ENCODE results near the gene ADCY4. TPM values are rescaled to one million over a fixed set of nuclear protein-coding genes. Genes with fewer than 3 reads are reported as not detected.

ADCY4 gene
- total and polyA plus RNA-seq, 2 donors (not counting 1 experiment from before 2014, with no cell fraction given): 2.3 to 7.8 TPM

GRCh38 chr14:24273422-24273998 is 61.4 kb downstream of the ADCY4 start:
- ChIA-PET CTCF (interaction anchor here (0.7 to 2.4 kb wide), 8 partner anchors 10 to 437 kb away, joined by 3 to 19 read pairs (median 5); partner anchors contain the start of genes CIDEB, LTB4R and TINF2), POLR2A (interaction anchor here (0.7 to 2.0 kb wide), 5 partner anchors 16 to 157 kb away, joined by 3 to 11 read pairs (median 4); partner anchors contain the start of gene TINF2)
- peaks cover 0 to 10% (median 0%) of the 10 kb centered on the region in 3 donors for H3K9me3 ChIP-seq (ENCODE audit: control extremely low read depth in 1 of 3, control insufficient read depth in 2 of 3, insufficient read depth in 1 of 3, low read length in 2 of 3)
- ATAC-seq (ENCODE audit: low read depth) (no peak), DNase-seq (no peak)
- TF ChIP-seq EZH2 (IDR thresholded peaks at IDR 0.05; ENCODE audit: borderline replicate concordance, insufficient read depth, low read depth, low read length, poor library complexity, severe bottlenecking): no peak
- no peak for TF ChIP-seq CTCF (IDR thresholded peaks at IDR 0.05)
- H4K20me1 ChIP-seq (ENCODE audit: control insufficient read depth, insufficient read depth, low read length, poor library complexity, severe bottlenecking): no peaks in the 10 kb centered on the region
- Mint-ChIP-seq H3K27ac (peak overlapping the region; percentile 89), H3K27me3 (no peaks in the 10 kb centered on the region), H3K4me3 (peak overlapping the region; percentile 58), H3K9me3 (ENCODE audit: insufficient read depth) (no peaks in the 10 kb centered on the region), H3K4me1 (peaks cover 69% of the 10 kb centered on the region)
- H3K4me1 ChIP-seq (ENCODE audit: control insufficient read depth in 2 of 2, insufficient read depth in 2 of 2, low read length in 2 of 2): peaks cover 49 to 57% of the 10 kb centered on the region in 2 donors
- H3K27me3 ChIP-seq (replicated peaks in 1 of 4; ENCODE audit: control extremely low read depth in 1 of 4, control insufficient read depth in 3 of 4, insufficient read depth in 4 of 4, low read length in 3 of 4): no peaks in the 10 kb centered on the region
- no CpG with 5 or more reads among the region's 3 CpGs for WGBS (ENCODE audit: insufficient coverage)
- no peak overlapping the region for H3K4me3 ChIP-seq (ENCODE audit: control extremely low read depth in 1 of 5, extremely low read depth in 1 of 5, insufficient read depth in 1 of 5, low read depth in 2 of 5, low read length in 4 of 5)
- H3K27ac ChIP-seq (ENCODE audit: low read length in 2 of 2): peak overlapping the region; percentile 76 to 81
- peak overlapping the region; percentile 10 for H2AFZ ChIP-seq (ENCODE audit: insufficient read depth, low read depth, low read length, poor library complexity, severe bottlenecking)
- H3K9ac ChIP-seq (ENCODE audit: low read length): no peak overlapping the region
- H3K79me2 ChIP-seq (ENCODE audit: control insufficient read depth, insufficient read depth, low read length): peaks cover 30% of the 10 kb centered on the region
- H3K4me2 ChIP-seq (replicated peaks; ENCODE audit: low read depth, low read length, poor library complexity, severe bottlenecking): peak overlapping the region; percentile 52
- H3K36me3 ChIP-seq (replicated peaks in 1 of 2; ENCODE audit: control extremely low read depth in 1 of 2, control insufficient read depth in 1 of 2, extremely low read depth in 1 of 2, insufficient read depth in 2 of 2, low read length in 1 of 2): peaks cover 0 to 10% of the 10 kb centered on the region in 2 experiments
- intact Hi-C loops (cut with micrococcal nuclease): loop anchor here (10.0 kb wide), 1 partner anchor 129 kb away; the partner anchor contains the start of genes EMC9, PSME2 and RNF31

- no peak overlapping the region for H2AFZ ChIP-seq (ENCODE audit: insufficient read depth, low read depth, low read length, poor library complexity, severe bottlenecking)
These were observed 62.4 kb downstream of the ADCY4 start for GRCh38 chr14:24272467-24272866.

More at GRCh38 chr14:24272467-24272866, 62.4 kb downstream of the ADCY4 start:
- Mint-ChIP-seq H3K9me3 (ENCODE audit: insufficient read depth) (no peaks in the 10 kb centered on the region), H3K27ac (peak overlapping the region; percentile 94), H3K4me3 (peak overlapping the region; percentile 94), H3K4me1 (peaks cover 59% of the 10 kb centered on the region), H3K27me3 (no peaks in the 10 kb centered on the region)
- TF ChIP-seq CTCF (IDR thresholded peaks at IDR 0.05) (no peak), EZH2 (IDR thresholded peaks at IDR 0.05; ENCODE audit: borderline replicate concordance, insufficient read depth, low read depth, low read length, poor library complexity, severe bottlenecking) (no peak)
- intact Hi-C loops (cut with micrococcal nuclease): loop anchor here (10.0 kb wide), 1 partner anchor 128 kb away; the partner anchor contains the start of genes EMC9, PSME2 and RNF31
- Histone ChIP-seq H3K79me2 (ENCODE audit: control insufficient read depth, insufficient read depth, low read length) (peaks cover 30% of the 10 kb centered on the region), H3K4me3 (ENCODE audit: control extremely low read depth in 1 of 5, extremely low read depth in 1 of 5, insufficient read depth in 1 of 5, low read depth in 2 of 5, low read length in 4 of 5) (no peak overlapping the region), H3K4me2 (replicated peaks; ENCODE audit: low read depth, low read length, poor library complexity, severe bottlenecking) (peak overlapping the region; percentile 86), H3K9me3 (ENCODE audit: control extremely low read depth in 1 of 3, control insufficient read depth in 2 of 3, insufficient read depth in 1 of 3, low read length in 2 of 3) (peaks cover 0 to 3% (median 0%) of the 10 kb centered on the region in 3 donors), H4K20me1 (ENCODE audit: control insufficient read depth, insufficient read depth, low read length, poor library complexity, severe bottlenecking) (no peaks in the 10 kb centered on the region), H3K4me1 (ENCODE audit: control insufficient read depth in 2 of 2, insufficient read depth in 2 of 2, low read length in 2 of 2) (peaks cover 39 to 47% of the 10 kb centered on the region in 2 donors), H3K36me3 (replicated peaks in 1 of 2; ENCODE audit: control extremely low read depth in 1 of 2, control insufficient read depth in 1 of 2, extremely low read depth in 1 of 2, insufficient read depth in 2 of 2, low read length in 1 of 2) (peaks cover 0 to 18% of the 10 kb centered on the region in 2 experiments), H3K27ac (ENCODE audit: low read length in 2 of 2) (peak overlapping the region; percentile 93 to 97), H3K9ac (ENCODE audit: low read length) (peak overlapping the region; percentile 71), H3K27me3 (replicated peaks in 1 of 4; ENCODE audit: control extremely low read depth in 1 of 4, control insufficient read depth in 3 of 4, insufficient read depth in 4 of 4, low read length in 3 of 4) (no peaks in the 10 kb centered on the region)
- ChIA-PET POLR2A (interaction anchor here (1.3 to 2.9 kb wide), 4 partner anchors 30 to 131 kb away, joined by 4 to 51 read pairs (median 8); partner anchors contain the start of genes EMC9, LTB4R2, TINF2 and TM9SF1), CTCF (interaction anchor here (0.7 to 4.2 kb wide), 8 partner anchors 11 to 60 kb away, joined by 3 to 40 read pairs (median 18); partner anchors contain the start of genes CHMP4A, MDP1 and TINF2)
- DNase-seq: no peak
- no peak for ATAC-seq (ENCODE audit: low read depth)
- 100% methylated on average over 2 of the region's 2 CpGs for WGBS (ENCODE audit: insufficient coverage)

Measured in B cell (primary cell).